Sigmoid colon (tissue), 4 donors: ENCODE measurements around the gene PLD1.

Experiments used
- CTCF ChIP-seq, 4 experiments: fragments of 450-650 bp in 3 of 4; fragments of 200-600 bp in 1 of 4; IDR thresholded peaks; one replicate each; pipeline ENCODE4 v1.5.1; 2016 to 2019; ENCODE audit warnings: antibody characterized with exemption in 4 of 4, mild to moderate bottlenecking in 3 of 4, moderate library complexity in 2 of 4
- EP300 ChIP-seq, 4 donors: sonication (generic); formaldehyde crosslinking; IDR thresholded peaks; one replicate each; pipeline ENCODE4 v1.6.1; 2017; ENCODE audit warnings: antibody characterized with exemption in 4 of 4
- POLR2A ChIP-seq, 2 donors: fragments of 450-650 bp; IDR thresholded peaks; one replicate each; pipeline ENCODE4 v1.6.1; 2016; ENCODE audit warnings: antibody characterized with exemption in 2 of 2, mild to moderate bottlenecking in 2 of 2, moderate library complexity in 2 of 2

- TF ChIP-seq CTCF (IDR thresholded peaks at IDR 0.05) (no peak), POLR2A (IDR thresholded peaks at IDR 0.05) (no peak), EP300 (IDR thresholded peaks at IDR 0.05) (no peak)
These were observed 188.2 kb downstream of the PLD1 start for GRCh38 chr3:171622126-171622525.
